ENCODE results near the gene UTP14A. TPM values are rescaled to one million over a fixed set of nuclear protein-coding genes. Genes with fewer than 3 reads are reported as not detected.

Gene UTP14A
- total and polyA plus RNA-seq, 2 donors from 2014 or later = 7.7 to 15.3 TPM

DNA sequence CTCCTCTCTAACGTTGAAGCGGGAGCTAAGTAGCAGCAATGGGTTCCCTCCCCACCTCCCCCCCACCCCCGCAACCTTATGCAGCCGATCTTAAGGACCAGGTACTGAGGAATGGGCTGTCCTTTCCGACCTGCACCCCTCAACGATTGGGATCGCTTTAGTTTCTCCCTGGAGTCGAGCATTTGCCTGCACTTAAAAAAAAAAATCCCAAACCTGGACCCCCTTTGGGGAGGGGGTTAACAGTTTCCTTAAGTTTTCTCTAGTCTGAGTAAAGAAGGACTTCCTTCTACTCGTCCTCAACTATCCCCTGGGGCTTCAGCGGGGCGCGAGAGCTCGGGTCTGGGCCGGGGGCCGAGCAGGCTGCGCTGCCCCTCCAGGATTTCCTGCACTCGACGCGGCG is 50.8 kb downstream of the UTP14A start:
- H3K27ac ChIP-seq (ENCODE audit: low read depth in 2 of 2, low read length in 2 of 2) = no peak overlapping the region
- H3K4me3 ChIP-seq (ENCODE audit: low read length in 3 of 3) = no peak overlapping the region
- H3K9me3 ChIP-seq (ENCODE audit: control insufficient read depth in 2 of 3, insufficient read depth in 1 of 3, low read length in 3 of 3) = no peaks in the 10 kb centered on the region
- FAIRE-seq = no peak
- no peaks in the 10 kb centered on the region for H3K27me3 ChIP-seq (ENCODE audit: control insufficient read depth, insufficient read depth, low read length)
- intact Hi-C loops (cut with DNase I) = no loop called here
- no peak for DNase-seq
- no peak overlapping the region for H3K9ac ChIP-seq (ENCODE audit: low read length in 3 of 3)
- TF ChIP-seq, protein P1, sequence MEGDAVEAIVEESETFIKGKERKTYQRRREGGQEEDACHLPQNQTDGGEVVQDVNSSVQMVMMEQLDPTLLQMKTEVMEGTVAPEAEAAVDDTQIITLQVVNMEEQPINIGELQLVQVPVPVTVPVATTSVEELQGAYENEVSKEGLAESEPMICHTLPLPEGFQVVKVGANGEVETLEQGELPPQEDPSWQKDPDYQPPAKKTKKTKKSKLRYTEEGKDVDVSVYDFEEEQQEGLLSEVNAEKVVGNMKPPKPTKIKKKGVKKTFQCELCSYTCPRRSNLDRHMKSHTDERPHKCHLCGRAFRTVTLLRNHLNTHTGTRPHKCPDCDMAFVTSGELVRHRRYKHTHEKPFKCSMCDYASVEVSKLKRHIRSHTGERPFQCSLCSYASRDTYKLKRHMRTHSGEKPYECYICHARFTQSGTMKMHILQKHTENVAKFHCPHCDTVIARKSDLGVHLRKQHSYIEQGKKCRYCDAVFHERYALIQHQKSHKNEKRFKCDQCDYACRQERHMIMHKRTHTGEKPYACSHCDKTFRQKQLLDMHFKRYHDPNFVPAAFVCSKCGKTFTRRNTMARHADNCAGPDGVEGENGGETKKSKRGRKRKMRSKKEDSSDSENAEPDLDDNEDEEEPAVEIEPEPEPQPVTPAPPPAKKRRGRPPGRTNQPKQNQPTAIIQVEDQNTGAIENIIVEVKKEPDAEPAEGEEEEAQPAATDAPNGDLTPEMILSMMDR (IDR thresholded peaks at IDR 0.05; ENCODE audit: borderline replicate concordance, extremely low read depth, insufficient read depth) = no peak
- H3K4me1 ChIP-seq (ENCODE audit: control insufficient read depth in 2 of 3, insufficient read depth in 2 of 3, low read depth in 1 of 3, low read length in 3 of 3) = peaks cover 0 to 3% (median 0%) of the 10 kb centered on the region in 3 donors
- H3K36me3 ChIP-seq (ENCODE audit: control insufficient read depth in 2 of 3, insufficient read depth in 3 of 3, low read length in 3 of 3) = no peaks in the 10 kb centered on the region

DNA sequence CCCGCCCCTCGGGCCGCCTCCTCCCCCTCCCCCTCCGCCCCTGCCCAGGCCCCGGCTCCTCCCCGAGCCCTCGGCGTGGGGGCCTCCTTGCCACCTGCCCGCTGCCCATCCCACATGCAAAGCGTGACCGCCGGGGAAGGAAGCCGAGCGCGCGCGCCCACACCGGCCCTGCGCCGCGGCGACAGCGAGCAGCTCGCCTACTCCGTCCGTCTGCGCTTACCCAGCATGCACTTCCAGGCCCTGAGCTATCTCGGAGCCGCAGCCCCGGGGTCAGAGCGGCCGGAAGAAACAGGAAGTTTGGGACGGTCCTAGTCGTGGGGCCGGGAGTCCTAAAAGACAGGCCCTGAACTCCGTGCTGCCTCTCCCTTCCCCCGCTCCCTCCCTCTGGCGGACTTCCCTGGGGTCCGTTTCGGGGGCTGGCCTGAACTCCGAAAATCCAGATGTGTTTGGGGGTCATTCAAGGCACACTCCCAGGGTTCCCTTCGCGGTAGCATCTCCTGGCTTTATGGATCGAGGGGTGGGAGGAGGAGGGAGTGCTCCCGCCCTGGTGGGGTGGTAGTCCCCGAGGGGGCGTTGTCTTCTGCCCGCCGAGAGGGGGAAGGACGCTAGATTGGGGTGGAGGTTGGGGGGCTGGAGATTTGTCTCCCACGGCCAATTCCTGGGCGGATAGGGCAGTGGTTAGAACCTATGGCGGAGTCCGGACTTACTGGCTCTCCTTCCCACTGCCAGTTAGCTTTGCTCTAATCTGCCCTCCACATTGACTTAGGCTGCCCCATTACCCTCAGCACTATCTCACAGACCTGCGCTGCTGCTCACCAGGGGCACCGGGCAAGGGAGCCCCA is 51.5 kb downstream of the UTP14A start:
- peak overlapping the region in 1 of 2 donors; percentile 9 for H3K27ac ChIP-seq (ENCODE audit: low read depth in 2 of 2, low read length in 2 of 2)
- H3K27me3 ChIP-seq (ENCODE audit: control insufficient read depth, insufficient read depth, low read length) = no peaks in the 10 kb centered on the region
- DNase-seq (peak; percentile 68 to 91 (median 83)), FAIRE-seq (no peak)
- H3K36me3 ChIP-seq (ENCODE audit: control insufficient read depth in 2 of 3, insufficient read depth in 3 of 3, low read length in 3 of 3) = no peaks in the 10 kb centered on the region
- peaks cover 0 to 5% (median 0%) of the 10 kb centered on the region in 3 donors for H3K4me1 ChIP-seq (ENCODE audit: control insufficient read depth in 2 of 3, insufficient read depth in 2 of 3, low read depth in 1 of 3, low read length in 3 of 3)
- TF ChIP-seq, protein P1 (IDR thresholded peaks at IDR 0.05; ENCODE audit: borderline replicate concordance, extremely low read depth, insufficient read depth) = no peak
- intact Hi-C loops (cut with DNase I) = no loop called here
- peak overlapping the region in 2 of 3 donors; percentile 34 to 37 for H3K4me3 ChIP-seq (ENCODE audit: low read length in 3 of 3)
- no peak overlapping the region for H3K9ac ChIP-seq (ENCODE audit: low read length in 3 of 3)
- H3K9me3 ChIP-seq (ENCODE audit: control insufficient read depth in 2 of 3, insufficient read depth in 1 of 3, low read length in 3 of 3) = no peaks in the 10 kb centered on the region

DNA sequence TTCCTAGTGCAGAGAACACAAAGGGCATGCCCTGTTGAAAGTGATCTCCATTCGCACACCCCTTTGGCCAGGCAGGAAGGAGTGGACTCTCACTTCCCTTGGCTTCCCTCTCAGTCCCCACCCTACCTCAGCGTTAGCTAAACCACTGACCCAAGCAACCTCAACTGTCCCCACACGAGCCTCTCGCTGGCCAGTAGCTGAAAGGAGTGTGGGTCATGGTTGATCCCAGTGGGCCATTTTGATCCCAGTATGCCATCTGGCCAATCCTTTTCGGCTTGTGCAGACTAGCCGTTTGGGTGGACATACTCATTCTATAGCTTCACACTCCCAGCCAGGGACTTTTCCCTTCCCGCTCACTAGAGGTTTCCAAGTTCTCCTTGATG is 52.1 kb downstream of the UTP14A start:
- Histone ChIP-seq H3K4me3 (ENCODE audit: low read length in 3 of 3) (no peak overlapping the region), H3K9ac (ENCODE audit: low read length in 3 of 3) (no peak overlapping the region), H3K36me3 (ENCODE audit: control insufficient read depth in 2 of 3, insufficient read depth in 3 of 3, low read length in 3 of 3) (no peaks in the 10 kb centered on the region), H3K27ac (ENCODE audit: low read depth in 2 of 2, low read length in 2 of 2) (no peak overlapping the region), H3K9me3 (ENCODE audit: control insufficient read depth in 2 of 3, insufficient read depth in 1 of 3, low read length in 3 of 3) (no peaks in the 10 kb centered on the region), H3K27me3 (ENCODE audit: control insufficient read depth, insufficient read depth, low read length) (no peaks in the 10 kb centered on the region), H3K4me1 (ENCODE audit: control insufficient read depth in 2 of 3, insufficient read depth in 2 of 3, low read depth in 1 of 3, low read length in 3 of 3) (peaks cover 0 to 5% (median 0%) of the 10 kb centered on the region in 3 donors)
- no peak for FAIRE-seq
- no peak for DNase-seq
- TF ChIP-seq, protein P1 (IDR thresholded peaks at IDR 0.05; ENCODE audit: borderline replicate concordance, extremely low read depth, insufficient read depth) = no peak
- intact Hi-C loops (cut with DNase I) = no loop called here

Measured in kidney (tissue), 14 donors.